ENCODE data around the gene PEA15. TPM values are rescaled to one million over a fixed set of nuclear protein-coding genes. Genes with fewer than 3 reads are reported as not detected.

The PEA15 gene
- total RNA-seq, 1 donor from 2014 or later, result 175 TPM

GRCh38 chr1:160236806-160237205 lies 31.6 kb downstream of the PEA15 start:
- H3K27me3 ChIP-seq, result no peaks in the 10 kb centered on the region
- TF ChIP-seq CTCF (IDR thresholded peaks at IDR 0.05), result no peak
- DNase-seq, result no peak
- intact Hi-C loops (cut with DNase I), result no loop called here
- H3K27ac ChIP-seq, result no peak overlapping the region
- H3K36me3 ChIP-seq, result peaks cover 89% of the 10 kb centered on the region
- ATAC-seq, result no peak
- no peaks in the 10 kb centered on the region for H3K4me1 ChIP-seq
- H3K9me3 ChIP-seq, result no peaks in the 10 kb centered on the region
- H3K4me3 ChIP-seq, result no peak overlapping the region

- Histone ChIP-seq H3K9me3 (no peaks in the 10 kb centered on the region), H3K4me3 (no peak overlapping the region), H3K27ac (no peak overlapping the region), H3K27me3 (no peaks in the 10 kb centered on the region), H3K4me1 (no peaks in the 10 kb centered on the region), H3K36me3 (peaks cover 88% of the 10 kb centered on the region)
- intact Hi-C loops (cut with DNase I), result no loop called here
- no peak for DNase-seq
- ATAC-seq, result no peak
- TF ChIP-seq CTCF (IDR thresholded peaks at IDR 0.05), result no peak
Measured at GRCh38 chr1:160237558-160237957, 32.4 kb downstream of the PEA15 start.

- ATAC-seq (no peak), DNase-seq (no peak)
- H3K36me3 ChIP-seq, result peaks cover 91% of the 10 kb centered on the region
- intact Hi-C loops (cut with DNase I), result no loop called here
- H3K4me1 ChIP-seq, result no peaks in the 10 kb centered on the region
- no peaks in the 10 kb centered on the region for H3K27me3 ChIP-seq
- H3K27ac ChIP-seq, result no peak overlapping the region
- TF ChIP-seq CTCF (IDR thresholded peaks at IDR 0.05), result no peak
- no peaks in the 10 kb centered on the region for H3K9me3 ChIP-seq
- no peak overlapping the region for H3K4me3 ChIP-seq
Measured at GRCh38 chr1:160238408-160238807, 33.2 kb downstream of the PEA15 start.

- peaks cover 90% of the 10 kb centered on the region for H3K36me3 ChIP-seq
- intact Hi-C loops (cut with DNase I), result no loop called here
- H3K4me1 ChIP-seq, result no peaks in the 10 kb centered on the region
- H3K4me3 ChIP-seq, result no peak overlapping the region
- no peaks in the 10 kb centered on the region for H3K9me3 ChIP-seq
- TF ChIP-seq CTCF (IDR thresholded peaks at IDR 0.05), result no peak
- DNase-seq (no peak), ATAC-seq (no peak)
- no peaks in the 10 kb centered on the region for H3K27me3 ChIP-seq
- no peak overlapping the region for H3K27ac ChIP-seq
Measured at GRCh38 chr1:160239582-160240299, 34.6 kb downstream of the PEA15 start.

GRCh38 chr1:160243767-160244166 lies 38.6 kb downstream of the PEA15 start:
- ATAC-seq (no peak), DNase-seq (no peak)
- no peaks in the 10 kb centered on the region for H3K9me3 ChIP-seq
- H3K4me1 ChIP-seq, result no peaks in the 10 kb centered on the region
- no peak for TF ChIP-seq CTCF (IDR thresholded peaks at IDR 0.05)
- no peak overlapping the region for H3K4me3 ChIP-seq
- H3K36me3 ChIP-seq, result peaks cover 49% of the 10 kb centered on the region
- no peaks in the 10 kb centered on the region for H3K27me3 ChIP-seq
- intact Hi-C loops (cut with DNase I), result no loop called here
- no peak overlapping the region for H3K27ac ChIP-seq

GRCh38 chr1:160244209-160244608 lies 39.0 kb downstream of the PEA15 start:
- intact Hi-C loops (cut with DNase I), result no loop called here

More at GRCh38 chr1:160244209-160244608, 39.0 kb downstream of the PEA15 start:
- Histone ChIP-seq H3K4me1 (no peaks in the 10 kb centered on the region), H3K9me3 (no peaks in the 10 kb centered on the region), H3K36me3 (peaks cover 45% of the 10 kb centered on the region), H3K27me3 (no peaks in the 10 kb centered on the region), H3K4me3 (no peak overlapping the region), H3K27ac (no peak overlapping the region)
- no peak for TF ChIP-seq CTCF (IDR thresholded peaks at IDR 0.05)
- no peak for ATAC-seq
- DNase-seq, result no peak
